DOHH2 (cell line): ENCODE measurements around the gene ADCY7.

ENCODE experiments used
- H3F3A ChIP-seq: fragments of 200-600 bp; sonication (generic), shearing (Covaris generic); 2 replicates; pipeline ENCODE4 v1.6.0; 2016; ENCODE audit warnings: antibody characterized with exemption, mild to moderate bottlenecking; ENCODE audit not compliant: control insufficient read depth, insufficient read depth
- H3K27ac ChIP-seq: fragments of 200-600 bp; sonication (generic); 2 replicates; pipeline ENCODE4 v1.5.1; 2014; ENCODE audit warnings: low read depth, mild to moderate bottlenecking, low read length, moderate library complexity
- H3K27me3 ChIP-seq: fragments of 200-600 bp; sonication (generic); 2 replicates; pipeline ENCODE4 v1.6.1; 2014; ENCODE audit warnings: mild to moderate bottlenecking, low read length, mixed read lengths; ENCODE audit not compliant: control insufficient read depth
- H3K36me3 ChIP-seq: fragments of 200-600 bp; sonication (generic); 2 replicates; pipeline ENCODE4 v1.6.1; 2014; ENCODE audit warnings: mild to moderate bottlenecking, low read length, moderate library complexity, mixed read lengths; ENCODE audit not compliant: control insufficient read depth
- H3K4me1 ChIP-seq: fragments of 200-600 bp; sonication (generic); 2 replicates; pipeline ENCODE4 v1.6.1; 2014; ENCODE audit warnings: mild to moderate bottlenecking, low read length, mixed read lengths; ENCODE audit not compliant: control insufficient read depth
- H3K4me2 ChIP-seq: fragments of 200-600 bp; sonication (generic); 2 replicates; pipeline ENCODE4 v1.6.0; 2014; ENCODE audit warnings: mild to moderate bottlenecking, low read length, moderate library complexity
- H3K4me3 ChIP-seq: fragments of 200-600 bp; sonication (generic); 2 replicates; pipeline ENCODE4 v1.5.1; 2014; ENCODE audit warnings: mild to moderate bottlenecking, low read length, mixed read lengths
- H3K79me2 ChIP-seq: fragments of 200-600 bp; sonication (generic); 2 replicates; pipeline ENCODE4 v1.6.1; 2014; ENCODE audit warnings: mild to moderate bottlenecking, low read length, mixed read lengths; ENCODE audit not compliant: control insufficient read depth
- H3K9me2 ChIP-seq: fragments of 200-600 bp; sonication (generic); replicated peaks from 2 replicates; pipeline ENCODE4 v1.6.1; 2014; ENCODE audit warnings: mild to moderate bottlenecking, low read length, mixed read lengths; ENCODE audit not compliant: control insufficient read depth
- H3K9me3 ChIP-seq: fragments of 200-600 bp; sonication (generic); 2 replicates; pipeline ENCODE4 v1.6.1; 2014; ENCODE audit warnings: antibody characterized with exemption, low read length, mixed read lengths; ENCODE audit not compliant: control insufficient read depth, insufficient read depth
- H4K20me1 ChIP-seq: fragments of 200-600 bp; sonication (generic); 2 replicates; pipeline ENCODE4 v1.6.0; 2014; ENCODE audit warnings: low read depth, mild to moderate bottlenecking, antibody characterized with exemption, low read length, moderate library complexity; ENCODE audit not compliant: control insufficient read depth, insufficient read depth
- CTCF ChIP-seq: fragments of 200-600 bp; sonication (generic); IDR thresholded peaks from one replicate; pipeline ENCODE4 v1.5.1; 2014; ENCODE audit warnings: antibody characterized with exemption, mild to moderate bottlenecking, low read depth, low read length; ENCODE audit not compliant: poor library complexity, severe bottlenecking
- EZH2phosphoT487 ChIP-seq: fragments of 200-600 bp; sonication (generic); IDR thresholded peaks from 2 replicates; pipeline ENCODE4 v1.6.1; 2017; ENCODE audit warnings: borderline replicate concordance, mild to moderate bottlenecking, antibody characterized with exemption, low read length, moderate library complexity, mixed read lengths

ADCY7 gene

GRCh38 chr16:50266337-50267091 lies at the start of gene ADCY7:
Gene ADCY7, plus strand, starts transcription at chr16:50266551. Its CDS starts 21,629 bp downstream, at chr16:50288180.
- Histone ChIP-seq H3K36me3 (no peaks in the 10 kb centered on the region), H3K9me3 (no peaks in the 10 kb centered on the region), H3K4me1 (peaks cover 36% of the 10 kb centered on the region), H3K9me2 (no peaks in the 10 kb centered on the region), H3F3A (peaks cover 4% of the 10 kb centered on the region; the same call in 1 of the 2 replicates), H3K27ac (no peak within 1 kb of the TSS), H3K4me2 (peak within 1 kb of the TSS; percentile 62), H4K20me1 (no peaks in the 10 kb centered on the region), H3K27me3 (peaks cover 13% of the 10 kb centered on the region; the same call in 1 of the 2 replicates), H3K4me3 (peak within 1 kb of the TSS; percentile 46), H3K79me2 (no peaks in the 10 kb centered on the region)
- no peak for TF ChIP-seq CTCF
- TF ChIP-seq EZH2phosphoT487, result no peak

GRCh38 chr16:50219402-50219975 lies 46.9 kb upstream of the ADCY7 start:
- H3K36me3 ChIP-seq, result peaks cover 34% of the 10 kb centered on the region
- no peaks in the 10 kb centered on the region for H3K9me2 ChIP-seq
- no peaks in the 10 kb centered on the region for H3K4me1 ChIP-seq

GRCh38 chr16:50224286-50224685 lies 42.1 kb upstream of the ADCY7 start:
- TF ChIP-seq EZH2phosphoT487 (no peak), CTCF (no peak)
- Histone ChIP-seq H3K4me2 (no peak overlapping the region), H3K27me3 (no peaks in the 10 kb centered on the region), H4K20me1 (no peaks in the 10 kb centered on the region), H3K9me2 (no peaks in the 10 kb centered on the region), H3K27ac (no peak overlapping the region), H3K4me1 (no peaks in the 10 kb centered on the region), H3K36me3 (peaks cover 20% of the 10 kb centered on the region), H3F3A (no peaks in the 10 kb centered on the region), H3K79me2 (no peaks in the 10 kb centered on the region), H3K9me3 (no peaks in the 10 kb centered on the region), H3K4me3 (no peak overlapping the region)

More at GRCh38 chr16:50219402-50219975, 46.9 kb upstream of the ADCY7 start:
- Histone ChIP-seq H3K27me3 (no peaks in the 10 kb centered on the region), H3K4me2 (no peak overlapping the region), H3K79me2 (no peaks in the 10 kb centered on the region), H3F3A (0 out of 2 replicates have a peak, but pooled peaks cover 2% of the 10 kb centered on the region), H3K9me3 (no peaks in the 10 kb centered on the region), H3K4me3 (no peak overlapping the region), H3K27ac (no peak overlapping the region), H4K20me1 (no peaks in the 10 kb centered on the region)
- TF ChIP-seq EZH2phosphoT487 (no peak), CTCF (no peak)
